HFFc6 (cell line): ENCODE measurements around the gene PFDN5. TPM values are rescaled to one million over a fixed set of nuclear protein-coding genes. Genes with fewer than 3 reads are reported as not detected.

Source experiments
- DNase-seq: peaks from one replicate; pipeline ENCODE4 v3.0.0-alpha.2; 2018
- H3K27ac Mint-ChIP-seq: 2 replicates; pipeline ENCODE4 v1.8.0; 2020; ENCODE audit warnings: mild to moderate bottlenecking, mixed read lengths
- H3K27me3 Mint-ChIP-seq: 2 replicates; pipeline ENCODE4 v1.8.0; 2021; ENCODE audit warnings: mild to moderate bottlenecking, moderate library complexity, mixed read lengths; ENCODE audit not compliant: insufficient read depth
- H3K36me3 Mint-ChIP-seq: 2 replicates; pipeline ENCODE4 v1.8.0; 2021; ENCODE audit warnings: low read depth, mixed read lengths
- H3K4me1 Mint-ChIP-seq: 2 replicates; pipeline ENCODE4 v1.8.0; 2020; ENCODE audit warnings: low read depth, mixed read lengths
- H3K4me3 Mint-ChIP-seq: 2 replicates; pipeline ENCODE4 v1.8.0; 2020; ENCODE audit warnings: mild to moderate bottlenecking, moderate library complexity, mixed read lengths
- H3K9me3 Mint-ChIP-seq: 2 replicates; pipeline ENCODE4 v1.8.0; 2020; ENCODE audit warnings: mild to moderate bottlenecking, mixed read lengths
- CTCF ChIP-seq: fragments of 200-600 bp; sonication (generic); IDR thresholded peaks from 2 replicates; pipeline ENCODE4 v1.5.0; 2021; ENCODE audit warnings: antibody characterized with exemption, mild to moderate bottlenecking
- total RNA-seq, 6 experiments: library from RNA; stranded (reverse); fragmentation: NEBNext Ultra II Directional; extraction: Animal tissue kit (Norgen Biotek cat#: 25700); gene quantifications; 2 replicates in 1 of 6; 3 replicates in 5 of 6; pipeline ENCODE4 v1.2.3, GENCODE V29; 2021

PFDN5 gene
- total RNA-seq, 6 experiments from 2014 or later, result 502 to 568 (median 534) TPM

- no peak for DNase-seq
- peaks cover 40% of the 10 kb centered on the region for H3K27me3 Mint-ChIP-seq
- no peaks in the 10 kb centered on the region for H3K36me3 Mint-ChIP-seq
- TF ChIP-seq CTCF, result no peak
- H3K27ac Mint-ChIP-seq, result no peak within 1 kb of the TSS
- H3K4me3 Mint-ChIP-seq, result no peak within 1 kb of the TSS
- no peaks in the 10 kb centered on the region for H3K9me3 Mint-ChIP-seq
- H3K4me1 Mint-ChIP-seq, result peaks cover 7% of the 10 kb centered on the region
Measured at GRCh38 chr12:53336181-53336681, 40.9 kb downstream of the PFDN5 start, which contains the start of gene SP7. Gene SP7 (minus strand): TSS chr12:53336354. CDS start chr12:53335646, 708 bp downstream.

DNA sequence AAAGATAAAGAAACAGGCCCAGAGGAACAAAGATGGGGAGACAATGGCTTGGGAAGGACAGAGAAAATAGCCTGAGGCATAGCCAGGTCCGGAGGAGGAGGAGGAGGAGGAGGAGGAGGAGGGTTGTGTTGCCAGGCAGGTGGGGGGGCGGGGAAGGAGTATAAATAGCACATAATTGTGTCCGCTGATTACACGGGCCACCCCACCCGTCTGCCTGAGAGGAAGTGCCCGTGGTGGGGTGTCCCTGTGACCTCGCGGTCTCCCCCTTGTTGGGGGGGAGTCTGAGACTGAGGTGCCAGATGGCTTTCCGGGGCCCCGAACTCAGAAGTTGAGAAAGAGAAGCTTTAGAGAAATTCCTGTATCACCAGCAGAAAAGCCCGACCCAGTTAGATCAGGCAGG lies 42.7 kb downstream of the PFDN5 start:
- no peak overlapping the region for H3K27ac Mint-ChIP-seq
- no peaks in the 10 kb centered on the region for H3K9me3 Mint-ChIP-seq

DNA sequence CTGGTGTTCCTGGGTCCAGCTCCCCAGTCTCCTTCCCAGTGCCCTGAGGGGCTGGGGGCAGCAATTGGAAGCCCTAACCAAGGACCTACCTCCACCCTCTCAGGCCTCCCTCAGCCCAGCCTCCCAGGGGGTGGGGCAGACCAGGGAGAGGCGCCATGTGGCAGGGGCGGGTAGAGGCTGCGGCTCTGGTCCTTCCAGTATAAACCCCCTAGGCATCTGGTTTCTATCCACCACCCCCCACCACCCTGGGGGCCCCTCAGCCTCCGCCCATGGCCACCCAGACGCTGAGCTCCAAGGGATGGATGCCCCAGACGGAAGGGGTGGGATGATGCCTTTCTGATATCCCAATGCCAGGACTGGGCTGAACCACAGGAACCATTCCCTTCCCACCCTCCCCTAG lies 43.6 kb downstream of the PFDN5 start:
- Mint-ChIP-seq H3K27ac (no peak overlapping the region), H3K36me3 (no peaks in the 10 kb centered on the region), H3K27me3 (peaks cover 37% of the 10 kb centered on the region), H3K9me3 (no peaks in the 10 kb centered on the region), H3K4me1 (peaks cover 7% of the 10 kb centered on the region), H3K4me3 (no peak overlapping the region)
- TF ChIP-seq CTCF, result no peak
- no peak for DNase-seq

More for the DNA sequence above, 42.7 kb downstream of the PFDN5 start:
- Mint-ChIP-seq H3K27me3 (peaks cover 41% of the 10 kb centered on the region), H3K4me1 (peaks cover 7% of the 10 kb centered on the region), H3K4me3 (no peak overlapping the region), H3K36me3 (no peaks in the 10 kb centered on the region)
- DNase-seq, result no peak
- TF ChIP-seq CTCF, result no peak

DNA sequence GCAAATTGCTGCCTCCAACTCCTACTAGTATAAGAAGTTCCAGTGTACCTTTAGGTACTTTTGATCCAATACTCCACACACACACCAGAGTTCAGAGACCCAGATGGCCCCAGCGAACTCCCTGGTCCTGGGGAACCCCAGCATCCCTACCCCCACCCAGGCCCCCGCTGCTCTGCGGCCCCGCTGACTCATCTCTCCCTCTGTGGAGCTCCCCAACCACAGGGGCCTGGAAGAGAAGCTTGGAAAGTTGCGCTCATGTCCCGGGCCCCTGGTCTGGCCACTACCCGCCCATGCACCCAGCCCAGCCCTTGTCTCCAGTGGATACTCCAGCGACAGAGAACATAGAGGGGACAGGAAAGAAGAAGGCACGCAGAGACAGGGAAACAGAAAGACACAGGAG lies 45.1 kb downstream of the PFDN5 start:
- DNase-seq, result no peak
- no peaks in the 10 kb centered on the region for H3K9me3 Mint-ChIP-seq
- peaks cover 31% of the 10 kb centered on the region for H3K27me3 Mint-ChIP-seq
- H3K4me1 Mint-ChIP-seq, result peaks cover 13% of the 10 kb centered on the region
- H3K27ac Mint-ChIP-seq, result no peak overlapping the region
- no peak for TF ChIP-seq CTCF
- no peaks in the 10 kb centered on the region for H3K36me3 Mint-ChIP-seq
- no peak overlapping the region for H3K4me3 Mint-ChIP-seq

- no peaks in the 10 kb centered on the region for H3K9me3 Mint-ChIP-seq
- no peaks in the 10 kb centered on the region for H3K36me3 Mint-ChIP-seq
- no peak overlapping the region for H3K27ac Mint-ChIP-seq
- TF ChIP-seq CTCF, result no peak
- no peak overlapping the region for H3K4me3 Mint-ChIP-seq
- peaks cover 18% of the 10 kb centered on the region for H3K4me1 Mint-ChIP-seq
- H3K27me3 Mint-ChIP-seq, result peaks cover 11% of the 10 kb centered on the region
- DNase-seq, result no peak
Measured at GRCh38 chr12:53343449-53343848, 48.1 kb downstream of the PFDN5 start.

- Mint-ChIP-seq H3K4me1 (peaks cover 23% of the 10 kb centered on the region), H3K27ac (no peak overlapping the region), H3K4me3 (peak overlapping the region; percentile 64; the same call in 1 of the 2 replicates), H3K9me3 (no peaks in the 10 kb centered on the region), H3K27me3 (peaks cover 11% of the 10 kb centered on the region), H3K36me3 (no peaks in the 10 kb centered on the region)
- no peak for TF ChIP-seq CTCF
- no peak for DNase-seq
Measured at GRCh38 chr12:53343969-53344368, 48.6 kb downstream of the PFDN5 start.
